OCI-LY7 (cell line): Measurements from ENCODE around the gene HRH2.

Experiments
- EZH2phosphoT487 ChIP-seq: fragments of 200-600 bp; sonication (generic); IDR thresholded peaks from 2 replicates; pipeline ENCODE4 v1.6.1; 2018; ENCODE audit warnings: low read depth, borderline replicate concordance, mild to moderate bottlenecking, mixed run types, antibody characterized with exemption, low read length, moderate library complexity, mixed read lengths
- TF ChIP-seq, protein P1 (sequence below): fragments of 200-600 bp; sonication (generic); conservative IDR thresholded peaks from 2 replicates; pipeline ENCODE4 v1.5.1; 2014; ENCODE audit warnings: mild to moderate bottlenecking, antibody characterized with exemption, low read length, moderate library complexity, mixed read lengths

DNA sequence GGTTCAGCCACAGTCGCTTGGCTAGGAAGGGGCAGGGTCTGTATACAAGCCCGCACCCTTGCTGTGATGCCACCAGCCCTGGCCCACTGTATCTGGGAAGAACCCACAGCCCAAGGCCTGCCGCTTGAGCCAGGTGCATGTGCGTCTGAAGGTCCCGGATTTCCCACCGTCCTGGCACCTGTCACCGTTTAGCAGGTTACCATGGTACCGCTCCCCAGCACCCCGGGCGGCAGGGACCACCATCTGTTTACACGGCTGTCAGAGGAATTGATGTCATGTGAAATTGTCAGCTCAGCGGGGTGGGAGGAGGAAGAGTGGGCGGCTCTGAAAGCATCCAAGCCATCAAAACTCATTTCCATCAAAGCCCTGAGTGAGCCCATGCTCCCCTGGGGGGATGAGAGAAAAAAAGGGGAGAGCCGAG, 92.7 kb downstream of the HRH2 start:
- TF ChIP-seq, protein P1, sequence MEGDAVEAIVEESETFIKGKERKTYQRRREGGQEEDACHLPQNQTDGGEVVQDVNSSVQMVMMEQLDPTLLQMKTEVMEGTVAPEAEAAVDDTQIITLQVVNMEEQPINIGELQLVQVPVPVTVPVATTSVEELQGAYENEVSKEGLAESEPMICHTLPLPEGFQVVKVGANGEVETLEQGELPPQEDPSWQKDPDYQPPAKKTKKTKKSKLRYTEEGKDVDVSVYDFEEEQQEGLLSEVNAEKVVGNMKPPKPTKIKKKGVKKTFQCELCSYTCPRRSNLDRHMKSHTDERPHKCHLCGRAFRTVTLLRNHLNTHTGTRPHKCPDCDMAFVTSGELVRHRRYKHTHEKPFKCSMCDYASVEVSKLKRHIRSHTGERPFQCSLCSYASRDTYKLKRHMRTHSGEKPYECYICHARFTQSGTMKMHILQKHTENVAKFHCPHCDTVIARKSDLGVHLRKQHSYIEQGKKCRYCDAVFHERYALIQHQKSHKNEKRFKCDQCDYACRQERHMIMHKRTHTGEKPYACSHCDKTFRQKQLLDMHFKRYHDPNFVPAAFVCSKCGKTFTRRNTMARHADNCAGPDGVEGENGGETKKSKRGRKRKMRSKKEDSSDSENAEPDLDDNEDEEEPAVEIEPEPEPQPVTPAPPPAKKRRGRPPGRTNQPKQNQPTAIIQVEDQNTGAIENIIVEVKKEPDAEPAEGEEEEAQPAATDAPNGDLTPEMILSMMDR: no peak
- no peak for TF ChIP-seq EZH2phosphoT487
